Mesothelial cell of epicardium (in vitro differentiated cells): ENCODE results near the gene PRDX2. TPM values are rescaled to one million over a fixed set of nuclear protein-coding genes. Genes with fewer than 3 reads are reported as not detected.
A peak's percentile ranks its signal among the peaks of the same experiment; 100 is the strongest.

Experiments
- DNase-seq, 2 experiments: peaks; one replicate each; pipeline ENCODE4 v3.0.0; 2021; ENCODE audit warnings: low spot score in 2 of 2; ENCODE audit not compliant: unreplicated experiment in 2 of 2
- H3K27ac Mint-ChIP-seq: 2 replicates; pipeline ENCODE4 v1.8.0; 2021; ENCODE audit warnings: mixed read lengths
- H3K27me3 Mint-ChIP-seq: 2 replicates; pipeline ENCODE4 v1.8.0; 2021; ENCODE audit warnings: low read depth, mixed read lengths
- H3K36me3 Mint-ChIP-seq: 2 replicates; pipeline ENCODE4 v1.8.0; 2021; ENCODE audit warnings: mixed read lengths
- H3K4me1 Mint-ChIP-seq: 2 replicates; pipeline ENCODE4 v1.8.0; 2021; ENCODE audit warnings: mixed read lengths
- H3K4me3 Mint-ChIP-seq: 2 replicates; pipeline ENCODE4 v1.8.0; 2021; ENCODE audit warnings: mild to moderate bottlenecking, moderate library complexity, mixed read lengths
- H3K9me3 Mint-ChIP-seq: 2 replicates; pipeline ENCODE4 v1.8.0; 2021; ENCODE audit warnings: mixed read lengths
- total RNA-seq: library from RNA; stranded (reverse); gene quantifications from 3 replicates; pipeline ENCODE4 v1.2.1, GENCODE V29; 2021
- TF ChIP-seq, protein P1 (sequence below): fragments of 200-600 bp; sonication (generic); IDR thresholded peaks from one replicate; pipeline ENCODE4 v1.5.0; 2021; ENCODE audit warnings: antibody characterized with exemption; ENCODE audit not compliant: unreplicated experiment

The PRDX2 gene
- total RNA-seq, 1 donor from 2014 or later, result 361 TPM

- DNase-seq, result peak in 1 of 2 experiments; percentile 55
- TF ChIP-seq, protein P1, sequence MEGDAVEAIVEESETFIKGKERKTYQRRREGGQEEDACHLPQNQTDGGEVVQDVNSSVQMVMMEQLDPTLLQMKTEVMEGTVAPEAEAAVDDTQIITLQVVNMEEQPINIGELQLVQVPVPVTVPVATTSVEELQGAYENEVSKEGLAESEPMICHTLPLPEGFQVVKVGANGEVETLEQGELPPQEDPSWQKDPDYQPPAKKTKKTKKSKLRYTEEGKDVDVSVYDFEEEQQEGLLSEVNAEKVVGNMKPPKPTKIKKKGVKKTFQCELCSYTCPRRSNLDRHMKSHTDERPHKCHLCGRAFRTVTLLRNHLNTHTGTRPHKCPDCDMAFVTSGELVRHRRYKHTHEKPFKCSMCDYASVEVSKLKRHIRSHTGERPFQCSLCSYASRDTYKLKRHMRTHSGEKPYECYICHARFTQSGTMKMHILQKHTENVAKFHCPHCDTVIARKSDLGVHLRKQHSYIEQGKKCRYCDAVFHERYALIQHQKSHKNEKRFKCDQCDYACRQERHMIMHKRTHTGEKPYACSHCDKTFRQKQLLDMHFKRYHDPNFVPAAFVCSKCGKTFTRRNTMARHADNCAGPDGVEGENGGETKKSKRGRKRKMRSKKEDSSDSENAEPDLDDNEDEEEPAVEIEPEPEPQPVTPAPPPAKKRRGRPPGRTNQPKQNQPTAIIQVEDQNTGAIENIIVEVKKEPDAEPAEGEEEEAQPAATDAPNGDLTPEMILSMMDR, result no peak
- peaks cover 32% of the 10 kb centered on the region for H3K4me1 Mint-ChIP-seq
These were observed 22.2 kb downstream of the PRDX2 start for GRCh38 chr19:12779162-12779993.

DNA sequence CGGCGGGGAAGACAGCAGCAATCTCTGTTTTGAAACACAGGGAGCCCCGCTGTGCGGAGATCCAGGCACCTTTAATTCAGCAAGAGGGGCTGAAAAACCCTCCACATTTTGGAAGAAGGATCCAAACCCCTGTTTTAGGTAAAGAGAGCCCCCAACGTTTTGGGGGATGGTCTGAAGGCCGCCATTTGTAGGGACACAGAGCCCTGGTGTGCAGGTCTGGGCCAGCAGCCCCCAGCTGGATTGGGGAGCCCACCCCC is 22.8 kb downstream of the PRDX2 start:
- H3K27ac Mint-ChIP-seq, result peak overlapping the region; percentile 96
- H3K27me3 Mint-ChIP-seq, result no peaks in the 10 kb centered on the region
- no peaks in the 10 kb centered on the region for H3K36me3 Mint-ChIP-seq
- no peaks in the 10 kb centered on the region for H3K9me3 Mint-ChIP-seq
- H3K4me3 Mint-ChIP-seq, result peak overlapping the region; percentile 73
- peaks cover 32% of the 10 kb centered on the region for H3K4me1 Mint-ChIP-seq
- TF ChIP-seq, protein P1, result no peak
- DNase-seq, result no peak

More at GRCh38 chr19:12779162-12779993, 22.2 kb downstream of the PRDX2 start:
- peak overlapping the region; percentile 73 for H3K4me3 Mint-ChIP-seq
- H3K36me3 Mint-ChIP-seq, result no peaks in the 10 kb centered on the region
- no peaks in the 10 kb centered on the region for H3K27me3 Mint-ChIP-seq
- no peaks in the 10 kb centered on the region for H3K9me3 Mint-ChIP-seq
- peak overlapping the region; percentile 96 for H3K27ac Mint-ChIP-seq

- no peaks in the 10 kb centered on the region for H3K27me3 Mint-ChIP-seq
- H3K27ac Mint-ChIP-seq, result peak overlapping the region; percentile 96
These were observed 23.3 kb downstream of the PRDX2 start for GRCh38 chr19:12778017-12778904.

GRCh38 chr19:12777217-12778016 is 24.2 kb downstream of the PRDX2 start:
- Mint-ChIP-seq H3K27ac (peak overlapping the region; percentile 53), H3K27me3 (no peaks in the 10 kb centered on the region), H3K9me3 (no peaks in the 10 kb centered on the region), H3K4me1 (peaks cover 27% of the 10 kb centered on the region), H3K36me3 (peaks cover 2% of the 10 kb centered on the region), H3K4me3 (peak overlapping the region; percentile 73)
- TF ChIP-seq, protein P1, result peak; percentile 97
- peak; percentile 72 to 90 for DNase-seq

More at GRCh38 chr19:12778017-12778904, 23.3 kb downstream of the PRDX2 start:
- Mint-ChIP-seq H3K9me3 (no peaks in the 10 kb centered on the region), H3K4me1 (peaks cover 27% of the 10 kb centered on the region), H3K36me3 (peaks cover 2% of the 10 kb centered on the region), H3K4me3 (peak overlapping the region; percentile 73)
- peak in 1 of 2 experiments; percentile 65 for DNase-seq
- TF ChIP-seq, protein P1, result no peak
